GM12801 (cell line): ENCODE results near the gene SKAP1.

Source experiments
- TF ChIP-seq, protein P1 (sequence below): IDR thresholded peaks from one replicate; pipeline ENCODE4 v1.5.1; 2011; ENCODE audit warnings: control low read depth; ENCODE audit not compliant: insufficient read length; ENCODE audit errors: extremely low read depth

The SKAP1 gene

DNA sequence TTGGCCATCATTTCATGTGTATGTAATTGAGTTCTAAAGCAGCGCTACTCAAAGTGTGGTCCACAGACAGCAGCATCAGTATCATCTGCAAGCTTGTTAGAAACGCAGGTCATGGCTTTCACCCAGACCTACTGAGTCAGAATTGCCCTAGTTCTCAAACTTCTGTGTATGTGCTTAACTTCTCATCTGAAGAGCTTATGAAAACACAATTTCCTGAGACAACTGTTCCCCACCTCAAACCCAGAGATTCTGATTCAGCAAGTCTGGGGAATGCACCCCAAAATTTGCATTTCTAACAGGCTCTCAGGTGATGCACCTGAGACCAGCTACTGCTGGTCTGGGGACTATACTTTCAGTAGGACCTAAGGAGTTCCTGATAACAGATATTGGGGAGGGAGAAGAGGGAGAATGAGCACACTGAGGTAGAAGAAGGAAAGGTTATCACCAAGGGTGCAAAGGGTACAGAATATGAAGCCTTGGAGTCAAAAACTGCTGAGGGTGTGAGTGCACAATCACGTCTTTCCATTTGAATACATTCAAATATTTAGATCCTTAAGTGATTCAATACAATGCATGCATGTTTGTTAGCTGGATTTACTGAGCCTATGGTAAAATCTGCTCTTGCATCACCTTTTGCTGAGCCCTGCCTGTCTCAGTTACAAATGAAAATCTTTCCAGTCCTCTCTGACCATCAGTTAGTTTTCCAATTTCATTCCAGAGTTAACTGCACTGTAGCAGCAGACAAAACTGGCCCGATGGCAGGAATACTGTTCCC lies 29.2 kb upstream of the SKAP1 start:
- TF ChIP-seq, protein P1, sequence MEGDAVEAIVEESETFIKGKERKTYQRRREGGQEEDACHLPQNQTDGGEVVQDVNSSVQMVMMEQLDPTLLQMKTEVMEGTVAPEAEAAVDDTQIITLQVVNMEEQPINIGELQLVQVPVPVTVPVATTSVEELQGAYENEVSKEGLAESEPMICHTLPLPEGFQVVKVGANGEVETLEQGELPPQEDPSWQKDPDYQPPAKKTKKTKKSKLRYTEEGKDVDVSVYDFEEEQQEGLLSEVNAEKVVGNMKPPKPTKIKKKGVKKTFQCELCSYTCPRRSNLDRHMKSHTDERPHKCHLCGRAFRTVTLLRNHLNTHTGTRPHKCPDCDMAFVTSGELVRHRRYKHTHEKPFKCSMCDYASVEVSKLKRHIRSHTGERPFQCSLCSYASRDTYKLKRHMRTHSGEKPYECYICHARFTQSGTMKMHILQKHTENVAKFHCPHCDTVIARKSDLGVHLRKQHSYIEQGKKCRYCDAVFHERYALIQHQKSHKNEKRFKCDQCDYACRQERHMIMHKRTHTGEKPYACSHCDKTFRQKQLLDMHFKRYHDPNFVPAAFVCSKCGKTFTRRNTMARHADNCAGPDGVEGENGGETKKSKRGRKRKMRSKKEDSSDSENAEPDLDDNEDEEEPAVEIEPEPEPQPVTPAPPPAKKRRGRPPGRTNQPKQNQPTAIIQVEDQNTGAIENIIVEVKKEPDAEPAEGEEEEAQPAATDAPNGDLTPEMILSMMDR, result no peak

DNA sequence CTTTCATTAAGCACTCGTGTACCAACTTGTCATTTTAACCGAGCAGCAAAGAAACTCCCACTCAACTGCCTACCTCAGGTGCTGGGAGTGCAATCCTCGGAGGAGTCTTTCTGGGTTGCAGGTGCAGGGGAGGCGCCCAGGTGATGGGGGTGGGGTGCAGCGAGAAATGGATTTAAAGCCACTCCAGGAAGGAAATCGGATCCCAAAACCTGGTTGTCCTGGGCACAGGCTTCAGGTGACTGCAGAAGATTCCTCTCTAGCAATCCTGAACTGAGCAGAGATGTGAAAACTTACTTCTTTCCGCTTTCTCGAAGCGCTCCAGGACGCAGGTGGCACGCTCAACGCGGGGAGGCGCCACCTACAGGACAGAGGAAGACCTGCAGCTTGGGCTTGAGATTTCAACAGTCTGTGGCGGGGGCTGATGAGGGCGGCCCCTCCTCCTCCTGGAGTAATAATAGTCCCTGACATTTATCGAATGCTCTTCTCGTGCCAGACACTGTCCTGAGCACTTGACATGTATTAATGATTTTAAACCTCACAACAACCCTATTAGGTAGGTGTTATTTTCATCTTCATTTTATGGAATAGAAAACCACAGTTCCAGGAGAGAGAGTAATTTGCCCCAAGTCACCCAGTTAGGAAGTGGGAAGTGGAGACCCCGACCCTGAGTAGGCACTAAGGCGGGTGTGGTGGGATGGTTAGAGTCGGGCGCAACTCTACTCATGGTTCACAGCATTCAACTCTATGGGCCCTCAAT lies 27.2 kb upstream of the SKAP1 start:
- TF ChIP-seq, protein P1, result no peak

DNA sequence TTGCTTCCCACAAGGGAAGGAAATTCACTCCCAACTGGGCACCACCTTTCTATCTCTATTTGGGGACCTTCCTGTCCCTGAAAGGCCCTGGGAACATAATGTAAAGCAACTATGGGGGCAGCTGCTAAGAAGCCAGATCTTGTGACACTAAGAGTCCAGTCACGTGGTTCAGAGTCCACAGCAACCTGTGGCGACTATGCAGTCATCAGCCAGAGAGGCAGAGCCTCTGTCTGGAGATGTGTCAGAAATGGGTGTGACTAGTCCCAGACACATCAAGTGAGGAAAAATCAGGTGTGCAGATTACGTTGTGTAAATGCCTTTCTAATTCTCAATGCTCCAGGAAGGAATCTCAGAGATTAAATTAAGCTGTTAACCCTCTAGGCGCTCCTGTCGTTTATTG lies 26.6 kb upstream of the SKAP1 start:
- TF ChIP-seq, protein P1, result no peak

DNA sequence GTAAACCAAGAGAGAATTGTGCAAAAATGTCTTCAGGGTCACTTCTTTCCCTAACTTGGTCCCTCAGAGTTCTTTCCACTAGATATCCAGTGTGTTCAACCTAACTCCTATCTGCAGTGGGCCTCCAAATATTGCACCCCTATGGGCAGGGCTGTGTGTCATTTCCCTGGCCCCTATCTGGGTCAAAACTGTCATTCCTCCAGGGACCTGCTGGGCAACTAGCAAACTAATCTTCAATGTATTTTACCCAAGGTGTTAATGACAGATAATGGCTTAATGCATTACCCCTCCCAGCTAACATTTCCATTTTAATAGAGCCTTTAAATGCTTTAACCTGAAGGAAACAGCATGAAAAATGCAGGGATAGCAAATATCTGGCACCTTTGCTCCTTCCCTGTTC lies 25.8 kb upstream of the SKAP1 start:
- TF ChIP-seq, protein P1, result no peak

DNA sequence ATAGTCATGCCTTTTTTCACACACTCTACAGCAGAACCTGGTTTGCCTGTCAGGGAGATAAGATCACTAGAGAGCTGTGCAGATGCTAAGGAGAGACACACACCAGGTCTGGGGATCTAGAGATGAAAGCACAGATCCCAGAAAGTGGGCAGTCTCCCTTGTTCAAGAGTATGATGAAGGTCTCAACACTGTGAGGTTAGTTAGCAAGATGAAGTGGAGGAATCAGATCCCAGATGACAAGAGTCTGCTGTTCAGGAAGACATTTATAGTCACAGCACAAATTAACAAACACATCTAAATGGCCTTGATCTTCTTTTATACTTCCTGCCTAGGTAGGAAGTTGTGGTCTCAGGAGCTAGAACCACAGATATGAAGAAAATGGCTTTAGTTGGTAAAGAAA lies 23.4 kb upstream of the SKAP1 start:
- TF ChIP-seq, protein P1, result no peak

DNA sequence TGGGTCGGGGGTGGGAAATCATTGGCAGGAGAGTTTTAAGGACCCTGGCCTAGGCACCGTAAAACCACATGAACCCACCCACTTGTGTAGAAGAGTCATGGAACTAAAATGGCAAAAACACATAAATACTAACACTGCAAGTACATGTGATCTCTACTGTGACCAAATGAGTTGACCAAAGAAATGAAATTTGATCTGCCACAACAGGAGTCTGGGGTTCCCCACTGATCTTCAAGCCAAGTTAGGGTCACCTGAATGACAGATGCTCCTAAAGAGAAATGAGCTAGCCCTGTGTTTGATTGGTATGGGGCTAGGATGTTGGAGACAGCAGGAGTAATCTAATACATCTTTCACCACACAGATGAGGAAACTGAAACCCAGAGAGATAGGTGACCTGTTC lies 21.5 kb upstream of the SKAP1 start:
- TF ChIP-seq, protein P1, result no peak

DNA sequence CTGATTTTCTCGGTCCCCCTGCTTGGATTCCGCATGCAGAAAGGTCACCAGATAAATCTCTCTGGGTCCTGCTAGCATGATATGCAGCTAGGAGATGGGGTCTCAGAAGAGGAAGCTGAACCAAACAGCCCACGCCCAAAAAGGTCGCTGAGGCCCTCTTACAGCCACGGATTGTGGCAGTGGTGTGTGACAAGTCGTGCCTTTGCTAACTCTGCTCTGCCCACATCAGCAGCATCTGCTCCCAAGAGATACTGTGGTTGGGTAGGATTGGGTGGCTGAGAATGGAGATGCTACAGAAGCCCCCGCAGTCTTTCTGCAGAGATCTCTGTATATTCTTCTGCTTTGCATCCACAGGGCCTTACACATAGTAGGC lies 15.2 kb upstream of the SKAP1 start:
- TF ChIP-seq, protein P1, result no peak
